Measurements from ENCODE around the gene FOSL2.

FOSL2 gene

GRCh38 chr2:28453396-28453795, 60.7 kb downstream of the FOSL2 start:
- DNase-seq = no peak

GRCh38 chr2:28454016-28454930, 61.6 kb downstream of the FOSL2 start:
- no peak for DNase-seq

- no peak for DNase-seq
Measured at GRCh38 chr2:28457237-28457636, 64.6 kb downstream of the FOSL2 start.

GRCh38 chr2:28461056-28461455, 68.4 kb downstream of the FOSL2 start:
- no peak for DNase-seq

GRCh38 chr2:28462122-28462521, 69.5 kb downstream of the FOSL2 start:
- DNase-seq = no peak

- no peak for DNase-seq
Measured at GRCh38 chr2:28463211-28463816, 70.7 kb downstream of the FOSL2 start.

GRCh38 chr2:28463893-28464292, 71.2 kb downstream of the FOSL2 start:
- no peak for DNase-seq

GRCh38 chr2:28465148-28465885, 72.7 kb downstream of the FOSL2 start:
- no peak for DNase-seq
